HUES64 (cell line): ENCODE data around the gene COL5A2.

Source experiments
- H3K27ac ChIP-seq: 2 replicates; pipeline ENCODE4 v1.7.0; 2013; ENCODE audit warnings: low read depth, low read length, inconsistent platforms
- H3K27me3 ChIP-seq: 2 replicates; pipeline ENCODE4 v1.6.1; 2013; ENCODE audit warnings: mild to moderate bottlenecking, low read length; ENCODE audit not compliant: insufficient read depth
- H3K36me3 ChIP-seq: 2 replicates; pipeline ENCODE4 v1.6.1; 2013; ENCODE audit warnings: mild to moderate bottlenecking, low read length; ENCODE audit not compliant: insufficient read depth
- H3K4me1 ChIP-seq: 2 replicates; pipeline ENCODE4 v1.6.1; 2013; ENCODE audit warnings: mild to moderate bottlenecking, low read length, moderate library complexity; ENCODE audit not compliant: insufficient read depth
- H3K4me3 ChIP-seq: 2 replicates; pipeline ENCODE4 v1.5.1; 2013; ENCODE audit warnings: mild to moderate bottlenecking, low read length, moderate library complexity
- H3K9ac ChIP-seq: 2 replicates; pipeline ENCODE4 v1.6.1; 2013; ENCODE audit warnings: mild to moderate bottlenecking, low read depth, low read length
- H3K9me3 ChIP-seq: 2 replicates; pipeline ENCODE4 v1.6.1; 2013; ENCODE audit warnings: low read depth, low read length; ENCODE audit not compliant: insufficient read depth
- WGBS: fragments of 150-250, 120-280 bp; methylation state at CpG from one replicate; pipeline ENCODE4 v1.1.7; 2013; ENCODE audit warnings: missing lambda C conversion rate; 5-methylcytosine and 5-hydroxymethylcytosine counted together

Gene COL5A2

GRCh38 chr2:188986839-188987238 lies 192.7 kb downstream of the COL5A2 start:
- H3K27ac ChIP-seq, result no peak overlapping the region
- no peak overlapping the region for H3K4me3 ChIP-seq
- no peaks in the 10 kb centered on the region for H3K4me1 ChIP-seq
- no peak overlapping the region for H3K9ac ChIP-seq
- WGBS, result 91% methylated on average over 4 of the region's 4 CpGs
- no peaks in the 10 kb centered on the region for H3K27me3 ChIP-seq
- no peaks in the 10 kb centered on the region for H3K36me3 ChIP-seq
- H3K9me3 ChIP-seq, result no peaks in the 10 kb centered on the region

GRCh38 chr2:188984680-188985079 lies 194.9 kb downstream of the COL5A2 start:
- Histone ChIP-seq H3K36me3 (no peaks in the 10 kb centered on the region), H3K27me3 (no peaks in the 10 kb centered on the region), H3K27ac (no peak overlapping the region), H3K9ac (no peak overlapping the region), H3K9me3 (no peaks in the 10 kb centered on the region), H3K4me1 (no peaks in the 10 kb centered on the region), H3K4me3 (no peak overlapping the region)
- 94% methylated on average over 5 of the region's 5 CpGs for WGBS

- no peak overlapping the region for H3K27ac ChIP-seq
- no peaks in the 10 kb centered on the region for H3K4me1 ChIP-seq
- H3K27me3 ChIP-seq, result no peaks in the 10 kb centered on the region
- H3K36me3 ChIP-seq, result no peaks in the 10 kb centered on the region
- no peaks in the 10 kb centered on the region for H3K9me3 ChIP-seq
- no peak overlapping the region for H3K4me3 ChIP-seq
- no peak overlapping the region for H3K9ac ChIP-seq
Measured at GRCh38 chr2:188984065-188984491, 195.5 kb downstream of the COL5A2 start.

DNA sequence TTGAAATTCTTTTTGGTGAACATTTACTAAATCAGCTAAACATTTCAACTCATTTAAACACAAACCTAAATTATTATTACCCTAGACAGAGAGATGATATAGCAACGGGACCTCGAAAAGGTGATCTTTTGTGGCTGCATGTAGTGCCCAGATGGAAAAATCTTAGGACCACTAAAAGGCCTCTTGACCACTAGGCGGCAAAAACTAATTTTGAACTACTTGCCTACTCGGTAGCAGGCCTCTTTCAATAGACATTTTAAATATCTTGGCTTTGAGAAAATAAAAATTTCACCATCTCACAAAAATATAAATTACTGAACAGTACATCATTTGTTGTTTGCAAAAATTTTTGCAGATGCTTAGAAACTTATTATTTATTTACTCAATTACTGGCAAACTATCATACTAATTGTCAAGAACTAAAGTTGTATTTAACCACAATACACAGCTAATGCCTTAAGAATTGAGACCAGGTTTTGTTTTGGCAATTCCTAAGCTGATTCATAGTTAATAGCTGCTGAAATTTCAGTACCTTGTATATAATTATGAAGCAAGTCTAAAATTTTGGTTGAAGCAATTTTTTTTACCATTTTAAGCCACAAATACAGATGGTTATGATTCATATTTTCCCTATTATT lies 196.0 kb downstream of the COL5A2 start:
- H3K4me3 ChIP-seq, result no peak overlapping the region
- no peak overlapping the region for H3K9ac ChIP-seq
- no peak overlapping the region for H3K27ac ChIP-seq
- H3K27me3 ChIP-seq, result no peaks in the 10 kb centered on the region
- H3K36me3 ChIP-seq, result no peaks in the 10 kb centered on the region
- no peaks in the 10 kb centered on the region for H3K9me3 ChIP-seq
- WGBS, result 81% methylated on average over 4 of the region's 4 CpGs
- H3K4me1 ChIP-seq, result no peaks in the 10 kb centered on the region
